Left forelimb (tissue), 1 donor: ENCODE data around the gene BBS4.
"Not testable (repeated sequence)": the region's sequence is repeated elsewhere in the genome, so short reads cannot be mapped to it uniquely, and the experiment has no call there.

Experiments used
- DNase-seq: peaks from one replicate; pipeline ENCODE4 v3.0.0-alpha.2; 2018; ENCODE audit warnings: low spot score

BBS4 gene

DNA sequence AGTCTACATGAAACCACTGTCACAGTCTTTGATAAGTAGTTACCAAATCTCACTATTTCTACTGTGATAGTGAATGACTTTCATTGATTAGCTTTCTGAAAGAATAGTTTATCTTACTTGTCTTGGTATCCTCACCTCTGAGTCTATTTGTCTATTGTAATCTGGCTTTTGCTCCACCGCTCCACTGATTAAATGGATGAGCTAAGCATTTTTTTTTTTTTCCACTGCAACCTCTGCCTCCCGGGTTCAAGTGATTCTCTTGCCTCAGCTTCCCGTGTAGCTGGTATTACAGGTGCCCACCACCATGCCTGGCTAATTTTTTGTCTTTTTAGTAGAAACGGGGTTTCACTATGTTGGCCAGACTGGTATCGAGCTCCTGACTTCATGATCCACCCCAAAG is 12.9 kb downstream of the BBS4 start:
- DNase-seq = no peak

DNA sequence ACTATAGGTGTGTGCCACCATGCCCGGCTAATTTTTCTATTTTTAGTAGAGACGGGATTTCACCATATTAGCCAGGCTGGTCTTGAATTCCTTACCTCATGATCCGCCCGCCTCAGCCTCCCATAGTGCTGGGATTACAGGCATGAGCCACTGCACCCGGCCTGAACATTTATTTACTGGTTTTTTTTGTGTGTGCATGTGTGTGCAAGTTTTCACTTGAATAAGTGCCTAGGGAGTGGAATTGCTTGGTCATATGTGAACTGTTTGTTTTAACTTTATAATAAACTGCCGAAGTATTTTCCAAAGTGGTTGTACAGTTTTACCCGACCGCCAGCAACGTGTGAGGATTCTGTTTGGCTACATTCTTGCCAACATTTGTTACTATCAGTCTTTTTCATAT is 14.1 kb downstream of the BBS4 start:
- no peak for DNase-seq

DNA sequence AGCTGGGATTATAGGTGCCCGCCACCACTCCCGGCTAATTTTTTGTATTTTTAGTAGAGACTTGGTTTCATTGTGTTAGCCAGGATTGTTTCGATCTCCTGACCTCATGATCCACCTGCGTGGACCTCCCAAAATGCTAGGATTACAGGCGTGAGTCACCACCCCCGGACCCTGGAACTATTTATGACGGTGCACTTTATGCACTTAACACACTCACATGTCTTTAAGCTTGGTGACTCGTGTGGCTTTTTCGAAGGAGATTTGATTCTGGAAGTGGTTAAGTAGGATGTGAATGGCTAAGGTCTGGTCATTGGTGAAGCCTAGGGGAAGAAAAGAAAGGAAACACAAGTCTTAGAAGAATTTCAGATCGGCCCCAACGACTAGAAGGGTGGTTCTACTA is 20.3 kb downstream of the BBS4 start:
- no peak for DNase-seq

DNA sequence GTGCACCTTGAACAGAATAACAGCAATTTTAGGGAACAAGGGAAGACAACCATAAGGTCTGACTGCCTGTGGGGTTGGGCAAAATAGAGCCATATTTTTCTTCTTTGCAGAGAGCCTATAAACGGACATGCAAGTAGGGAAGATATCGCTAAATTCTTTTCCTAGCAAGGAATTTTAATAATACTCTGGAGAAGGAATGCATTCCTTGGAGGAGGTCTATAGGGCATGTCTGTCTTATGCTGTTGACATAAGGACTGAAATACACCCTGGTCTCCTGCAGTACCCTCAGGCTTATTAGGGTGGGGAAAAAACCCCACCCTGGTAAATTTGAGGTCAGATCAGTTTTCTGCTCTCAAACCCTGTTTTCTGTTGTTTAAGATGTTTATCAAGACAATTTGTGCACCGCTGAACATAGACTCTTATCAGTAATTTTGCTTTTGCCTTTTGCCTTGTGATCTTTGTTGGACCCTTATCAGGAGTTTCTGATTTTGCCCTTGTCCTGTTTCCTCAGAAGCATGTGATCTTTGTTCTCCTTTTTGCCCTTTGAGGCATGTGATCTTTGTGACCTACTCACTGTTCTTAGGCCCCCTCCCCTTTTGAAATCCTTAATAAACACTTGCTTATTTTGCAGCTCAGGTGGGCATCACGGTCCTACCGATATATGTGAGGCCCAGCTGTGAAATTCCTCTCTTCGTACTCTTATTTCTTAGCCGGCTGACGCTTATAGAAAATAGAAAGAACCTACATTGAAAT is 22.7 kb downstream of the BBS4 start:
- DNase-seq = not testable (repeated sequence)

DNA sequence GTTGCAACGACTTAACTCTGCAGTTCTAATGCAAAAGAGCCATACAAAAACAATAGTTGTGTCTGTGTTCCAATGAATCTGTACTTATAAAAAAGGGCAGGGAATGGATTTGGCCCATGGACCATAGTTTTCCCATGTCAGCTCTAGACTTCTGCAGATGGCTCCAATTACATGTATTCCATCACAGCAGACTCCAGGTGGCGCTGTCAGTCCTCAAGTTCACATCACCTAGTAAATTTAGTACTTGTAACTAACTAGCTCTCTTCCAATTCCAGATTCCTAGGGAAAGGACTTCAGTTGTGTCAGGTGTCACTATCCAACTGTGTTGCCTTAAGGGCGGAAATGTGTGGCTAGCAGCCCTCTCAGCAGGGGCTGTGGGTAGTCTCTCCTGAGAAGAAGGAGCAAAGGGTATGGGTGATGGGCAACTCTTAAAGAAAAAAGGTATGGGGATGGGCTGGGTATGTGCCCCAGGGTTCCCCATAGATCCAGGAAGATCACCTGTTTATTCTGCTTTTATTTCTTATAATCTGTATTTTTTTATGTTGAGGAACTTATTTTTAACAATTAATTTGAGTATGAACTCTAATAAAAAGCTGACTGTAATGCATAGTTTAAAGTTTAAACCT is 36.2 kb downstream of the BBS4 start:
- DNase-seq = no peak

DNA sequence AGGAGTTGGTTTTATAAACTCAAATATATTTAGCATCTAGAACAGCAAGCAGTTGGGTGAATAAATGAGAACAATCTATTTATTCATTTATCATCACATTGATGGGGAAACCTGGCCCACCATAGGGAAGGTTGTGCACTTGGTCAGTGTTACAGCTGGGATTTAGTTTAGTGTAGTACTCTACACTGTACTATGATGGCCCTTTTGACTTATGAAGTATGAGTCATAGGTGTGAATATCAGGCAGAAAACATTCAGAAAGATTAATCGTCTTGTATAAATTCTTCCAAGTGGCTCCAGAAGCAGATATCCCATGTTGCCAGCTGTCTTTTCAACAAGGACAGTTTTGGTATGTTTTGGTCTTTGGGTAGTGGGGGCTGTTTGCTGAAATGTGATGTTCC is 38.0 kb downstream of the BBS4 start:
- DNase-seq = no peak

DNA sequence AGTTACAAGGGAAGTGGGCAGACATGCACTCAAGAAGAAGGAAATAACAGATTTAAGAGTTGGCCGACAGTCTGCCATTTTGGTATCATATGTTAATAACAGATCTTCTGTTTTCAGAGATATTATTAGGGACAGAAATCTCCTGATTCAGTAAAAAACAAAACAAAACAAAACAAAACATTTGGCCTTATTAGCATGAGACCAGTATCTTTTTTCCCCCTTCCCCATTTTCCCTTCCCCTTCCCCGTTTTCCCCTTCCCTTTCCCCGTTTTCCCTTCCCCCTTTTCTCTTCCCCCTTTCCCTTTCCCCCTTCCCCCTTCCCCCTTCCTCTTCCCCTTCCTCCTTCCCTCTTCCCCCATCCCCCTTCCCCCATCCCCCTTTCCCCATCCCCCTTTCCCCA is 39.4 kb downstream of the BBS4 start:
- DNase-seq = no peak

DNA sequence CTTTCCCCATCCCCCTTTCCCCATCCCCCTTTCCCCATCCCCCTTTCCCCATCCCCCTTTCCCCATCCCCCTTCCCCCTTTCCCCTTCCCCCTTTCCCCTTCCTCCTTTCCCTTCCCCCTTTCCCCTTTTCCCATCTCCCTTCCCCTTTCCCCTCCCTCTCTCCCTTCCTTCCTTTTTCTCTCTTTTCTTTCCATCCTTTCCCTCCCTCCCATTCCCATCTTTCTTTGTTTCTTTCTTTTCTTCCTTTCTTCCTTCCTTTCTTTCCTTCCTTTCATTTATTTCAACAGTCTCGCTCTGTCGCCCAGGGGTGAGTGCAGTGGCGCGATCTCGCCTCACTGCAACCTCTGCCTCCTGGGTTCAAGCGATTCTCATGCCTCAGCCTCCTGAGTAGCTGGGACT is 39.8 kb downstream of the BBS4 start:
- not testable (repeated sequence) for DNase-seq

DNA sequence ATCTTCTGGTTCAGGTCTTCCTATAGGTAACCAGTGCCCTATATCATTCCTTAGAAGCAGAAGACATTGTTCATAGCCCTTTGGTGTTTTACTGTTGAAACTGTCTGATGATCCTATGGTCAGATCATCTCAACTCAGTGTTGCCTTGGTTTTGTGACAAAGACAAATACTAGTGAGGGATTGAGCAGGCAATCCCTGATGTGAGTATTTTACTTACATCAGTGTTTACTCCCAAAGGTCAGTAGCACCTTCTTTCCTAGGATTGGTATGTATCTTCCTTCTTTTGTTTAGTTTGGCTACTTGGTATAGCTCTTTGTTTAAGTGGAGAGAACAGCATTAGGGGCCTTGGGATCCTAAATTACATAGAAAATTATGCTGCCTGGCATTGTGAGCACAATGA is 41.1 kb downstream of the BBS4 start:
- DNase-seq = no peak

DNA sequence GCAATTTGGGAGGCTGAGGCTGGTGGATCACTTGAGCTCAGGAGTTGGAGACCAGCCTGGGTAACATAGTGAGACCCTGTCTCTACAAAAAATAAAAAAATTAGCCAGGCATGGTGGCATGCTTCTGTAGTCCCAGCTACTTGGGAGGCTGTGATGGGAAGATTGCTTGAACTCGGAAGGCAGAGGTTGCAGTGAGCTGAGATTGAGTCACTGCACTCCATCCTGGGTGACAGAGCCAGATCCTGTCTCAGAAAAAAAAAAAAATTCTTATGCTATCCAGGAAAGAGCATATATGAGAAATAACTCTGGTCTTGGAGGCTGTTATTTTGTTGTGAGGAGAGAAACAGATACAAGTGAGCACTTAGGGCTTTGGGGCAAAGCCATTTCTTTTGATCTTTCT is 42.2 kb downstream of the BBS4 start:
- DNase-seq = not testable (repeated sequence)

DNA sequence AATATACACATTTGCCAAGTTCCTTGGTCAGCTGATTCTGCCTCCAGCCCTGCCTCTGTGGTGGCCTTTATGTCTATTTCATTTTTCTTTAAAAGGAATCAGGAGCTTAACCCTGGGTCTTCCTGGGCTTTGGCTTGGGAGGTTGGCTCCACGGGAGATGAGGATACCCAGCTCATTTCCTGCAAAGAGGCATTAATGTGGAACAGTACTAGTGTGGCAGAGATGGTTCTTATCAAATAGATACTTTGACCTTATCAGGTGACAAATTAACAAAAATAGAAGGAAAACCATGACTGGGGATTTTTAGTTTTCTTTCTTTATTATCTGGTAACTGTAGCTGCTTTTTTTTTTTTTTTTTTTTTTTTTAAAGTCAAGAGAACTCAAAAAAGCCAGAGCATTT is 42.8 kb downstream of the BBS4 start:
- no peak for DNase-seq

DNA sequence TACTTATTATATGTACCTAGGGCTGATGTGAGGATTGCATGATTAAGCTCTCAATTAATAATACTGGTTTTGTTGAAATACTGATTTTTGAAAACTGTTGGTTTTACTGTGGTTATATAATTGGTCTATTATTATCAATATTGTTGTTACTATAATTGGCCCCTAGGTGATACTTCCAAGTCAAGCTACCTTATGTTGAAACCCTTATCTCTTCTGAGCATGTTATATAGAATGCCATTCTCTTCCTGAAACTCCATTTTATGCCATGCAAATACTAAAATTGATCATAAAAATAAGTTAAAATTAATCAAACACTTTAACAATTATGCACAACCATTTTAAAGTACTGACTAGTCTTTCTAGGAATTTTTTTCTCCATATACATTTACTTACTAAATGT is 46.1 kb downstream of the BBS4 start:
- DNase-seq = no peak

DNA sequence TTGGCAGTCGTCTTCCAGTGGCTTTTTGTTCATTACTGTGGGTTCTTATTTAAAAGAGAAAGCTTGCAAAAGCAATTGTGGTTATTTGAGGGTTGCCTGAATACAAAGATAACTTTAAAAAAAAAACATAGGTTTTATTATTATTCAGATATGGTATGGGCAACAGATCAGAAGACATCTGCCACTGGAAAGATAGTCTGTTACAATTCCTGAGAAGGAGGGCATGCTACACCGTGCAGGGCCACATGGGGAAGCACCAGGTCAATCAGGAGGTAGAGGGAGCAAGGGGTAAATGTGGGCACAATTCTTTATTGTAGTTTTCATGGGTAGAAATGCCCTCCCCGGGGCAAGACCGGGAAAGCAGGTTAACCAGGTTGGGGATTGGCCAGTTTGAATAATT is 46.5 kb downstream of the BBS4 start:
- no peak for DNase-seq

DNA sequence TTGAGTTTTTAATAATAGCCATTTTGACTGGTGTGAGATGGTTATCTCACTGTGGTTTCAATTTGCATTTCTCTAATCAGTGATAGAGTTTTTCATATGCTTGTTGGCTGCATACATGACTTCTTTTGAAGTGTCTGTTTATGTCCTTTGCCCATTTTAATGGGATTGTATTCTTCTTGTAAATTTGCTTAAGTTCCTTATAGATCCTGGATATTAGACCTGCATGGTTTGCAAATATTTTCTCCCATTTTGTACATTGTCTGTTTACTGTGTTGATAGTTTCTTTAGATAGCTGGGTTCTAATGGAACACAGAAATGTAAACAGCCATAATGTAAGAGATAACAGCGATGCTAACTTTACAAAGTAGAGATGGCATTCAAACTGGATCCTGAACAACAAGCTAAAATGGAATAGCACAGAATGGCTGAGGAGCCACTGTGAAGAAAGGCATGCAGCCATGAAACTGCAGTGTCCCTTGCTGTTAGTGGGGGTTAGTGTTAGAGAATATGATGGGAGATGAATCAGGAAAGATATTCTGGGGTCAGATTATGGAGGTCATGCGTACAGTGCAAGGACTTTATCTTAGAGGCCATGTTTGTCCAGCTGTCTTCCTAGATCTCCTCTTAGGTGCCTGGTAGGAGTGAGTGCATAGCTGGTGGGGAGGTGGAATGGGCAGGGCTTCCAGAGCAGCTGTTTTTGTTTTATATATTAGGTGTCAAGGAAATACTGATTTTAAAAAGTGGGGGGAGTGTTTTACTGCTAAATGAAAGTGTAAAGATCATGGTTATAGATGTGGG is 48.1 kb downstream of the BBS4 start:
- DNase-seq = no peak

DNA sequence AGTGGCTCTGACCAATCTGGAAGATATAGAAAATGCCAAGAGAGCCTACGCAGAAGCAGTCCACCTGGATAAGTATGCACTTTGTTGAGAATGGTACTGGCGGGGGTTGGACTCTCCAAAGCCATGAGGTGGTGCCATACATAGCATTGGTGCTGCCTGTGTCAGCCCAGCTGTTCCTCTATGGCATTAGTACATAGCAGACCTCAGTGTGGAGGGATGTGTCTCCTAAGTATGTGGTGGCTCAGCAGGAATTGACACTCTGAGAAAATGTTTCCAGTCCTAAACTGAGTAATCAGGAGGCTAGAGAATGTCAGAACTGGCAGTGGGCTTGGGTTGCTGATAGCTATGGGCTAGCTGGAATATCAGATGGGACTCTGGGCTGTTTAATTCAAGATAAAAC is 49.1 kb downstream of the BBS4 start:
- DNase-seq = no peak

DNA sequence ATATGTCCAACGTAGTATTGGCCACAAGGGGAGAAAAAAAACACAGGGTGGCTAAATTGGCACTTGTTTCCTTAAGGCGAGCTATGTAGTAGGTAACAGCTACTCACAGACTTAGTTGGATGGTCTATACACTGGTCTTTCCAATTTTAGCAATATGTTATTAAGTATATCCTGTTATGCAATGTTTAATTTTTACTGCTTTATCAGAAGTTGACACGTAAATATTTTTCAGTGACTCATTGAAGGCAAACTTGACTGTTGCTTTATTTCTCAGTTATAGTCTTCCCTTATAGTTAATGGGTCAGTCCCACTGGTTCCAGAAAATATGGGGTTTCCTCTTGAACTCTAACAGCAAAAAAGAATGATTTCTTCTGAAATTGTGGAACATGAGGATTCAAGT is 51.1 kb downstream of the BBS4 start:
- DNase-seq = no peak

DNA sequence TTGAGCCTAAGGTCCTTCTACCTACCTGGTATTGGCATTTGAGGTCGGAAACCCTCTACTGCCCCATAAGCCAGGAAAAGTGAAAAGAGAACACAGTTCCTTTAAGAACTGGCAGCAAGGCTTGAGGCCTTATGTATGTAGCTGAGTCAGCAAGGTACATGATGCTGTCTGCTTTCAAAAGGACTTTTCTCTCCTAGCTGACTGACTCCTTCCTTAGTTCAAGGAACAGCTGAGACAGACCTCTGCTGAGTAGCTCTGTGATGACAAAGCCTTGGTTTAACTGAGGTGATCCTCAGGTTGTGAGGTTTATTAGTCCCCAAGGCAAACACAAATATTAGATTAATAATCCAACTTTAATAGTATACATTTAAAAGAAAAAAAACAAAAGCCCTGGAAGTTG is 51.7 kb downstream of the BBS4 start:
- no peak for DNase-seq

DNA sequence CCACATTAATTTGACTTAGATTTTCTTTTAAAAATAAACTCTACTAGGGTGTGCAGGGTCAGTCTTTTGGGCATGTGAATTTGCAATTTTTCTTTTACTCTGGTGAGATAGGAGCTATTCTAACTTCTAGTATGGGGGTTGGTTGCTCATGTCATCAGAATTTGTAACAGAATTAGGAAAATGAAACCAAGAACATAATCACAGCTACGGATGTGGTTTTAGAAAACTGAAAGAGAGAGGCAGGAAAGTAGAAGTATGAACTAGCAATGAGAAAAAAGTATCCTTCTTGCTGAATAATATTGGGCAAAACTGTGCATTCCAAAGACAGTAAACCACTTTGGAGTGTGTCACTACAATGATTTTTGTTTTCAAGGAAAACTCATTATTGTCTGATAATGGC is 54.2 kb downstream of the BBS4 start:
- no peak for DNase-seq

DNA sequence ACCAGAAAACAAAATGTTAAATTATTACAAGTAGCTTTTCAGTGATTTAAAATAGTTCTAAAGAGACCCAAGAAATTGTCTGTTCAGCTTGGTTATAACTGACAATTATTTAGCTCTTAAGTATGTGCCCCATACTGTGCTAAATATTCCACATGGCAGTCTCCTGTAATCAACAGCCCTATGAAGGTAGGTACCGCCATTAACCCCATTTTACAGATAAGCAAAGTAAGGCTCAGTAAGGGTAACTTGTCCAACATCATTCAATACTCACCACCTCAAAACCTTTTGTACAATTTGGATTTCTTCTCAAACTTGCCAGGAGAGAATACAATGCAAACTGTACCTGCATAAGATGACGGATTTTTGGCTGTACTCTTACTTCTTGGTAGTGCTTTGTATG is 63.7 kb downstream of the BBS4 start:
- no peak for DNase-seq

DNA sequence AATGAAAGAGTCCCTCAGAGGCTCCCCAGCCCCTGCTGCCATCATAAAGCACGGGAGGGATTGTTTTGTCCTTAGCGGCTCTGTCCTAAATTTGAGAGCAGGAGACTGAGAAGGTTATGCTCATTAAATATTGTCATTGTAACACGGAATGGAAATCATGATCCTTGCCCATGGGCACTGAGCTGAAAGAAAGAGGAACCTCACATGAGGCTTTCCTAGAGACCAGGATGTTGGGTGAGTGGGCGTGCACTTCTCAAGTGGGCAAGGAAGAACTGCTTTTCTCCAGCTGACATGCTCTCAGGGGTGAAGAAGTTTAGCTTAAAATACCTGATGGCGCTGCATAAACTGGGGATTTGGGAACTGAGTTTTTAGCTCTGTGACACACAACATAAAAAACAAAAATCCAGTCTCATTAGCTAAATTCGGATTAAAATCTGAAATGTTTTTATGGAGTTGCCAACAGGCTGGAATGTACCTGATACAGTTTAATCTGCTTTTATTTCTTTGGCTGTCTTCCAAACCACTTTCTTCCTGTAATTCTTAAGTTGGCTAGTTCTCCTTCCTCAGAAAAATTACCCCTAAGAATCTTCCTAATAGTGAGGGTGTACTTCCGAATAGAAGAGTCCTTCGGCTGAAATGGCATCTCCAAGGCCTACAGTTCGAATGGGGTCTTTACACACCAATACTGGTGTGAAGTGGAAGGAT is 65.9 kb downstream of the BBS4 start:
- DNase-seq = no peak

DNA sequence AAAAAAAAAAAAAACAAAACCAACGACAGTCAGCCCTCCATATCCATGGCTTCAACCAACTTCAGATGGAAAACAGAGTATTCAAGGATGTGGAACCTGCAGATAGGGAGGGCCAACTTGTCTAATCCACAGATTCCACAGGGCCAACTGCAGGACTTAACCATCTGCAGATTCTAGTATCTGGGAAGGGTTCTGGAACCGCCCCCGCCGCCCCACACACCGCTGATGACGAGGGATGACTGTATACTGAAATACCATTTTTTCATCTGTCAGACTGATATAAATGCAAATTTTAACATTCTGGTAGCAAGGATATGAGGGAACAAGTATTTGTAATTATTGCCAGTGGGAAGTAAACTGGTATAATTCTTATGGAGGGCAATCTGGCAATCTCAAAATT is 68.1 kb downstream of the BBS4 start:
- no peak for DNase-seq

DNA sequence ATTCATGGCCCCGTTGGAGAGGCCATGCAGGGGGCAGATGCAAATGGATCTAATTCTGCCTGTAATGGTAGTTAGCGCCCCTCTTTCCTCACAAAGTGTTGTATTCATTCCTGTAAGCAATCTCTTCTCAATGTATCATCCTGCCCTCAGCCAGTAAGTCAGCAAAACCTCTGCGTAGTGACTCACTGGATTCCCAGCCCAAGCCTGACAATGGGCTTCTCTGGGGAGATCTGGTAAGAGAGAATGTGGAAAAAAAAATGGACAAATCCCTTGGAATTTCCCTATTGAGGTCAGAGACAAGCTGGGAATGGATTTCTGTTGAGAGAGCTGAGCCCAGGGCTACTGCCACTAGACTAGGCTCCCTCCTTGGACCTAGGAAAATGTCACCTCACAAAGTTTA is 72.2 kb downstream of the BBS4 start:
- no peak for DNase-seq
